Hepatocyte (in vitro differentiated cells): Measurements from ENCODE around the gene PLA2G4E. TPM values are rescaled to one million over a fixed set of nuclear protein-coding genes. Genes with fewer than 3 reads are reported as not detected.
A peak's percentile ranks its signal among the peaks of the same experiment; 100 is the strongest.

Experiments used
- DNase-seq: peaks from one replicate; pipeline ENCODE4 v3.0.0-alpha.2; 2016; ENCODE audit warnings: low spot score
- H2AFZ ChIP-seq: fragments of 200-600 bp; sonication (generic); 2 replicates; pipeline ENCODE4 v1.6.0; 2016; ENCODE audit warnings: antibody characterized with exemption, mild to moderate bottlenecking
- H3K27ac ChIP-seq: fragments of 200-600 bp; sonication (generic); 2 replicates; pipeline ENCODE4 v1.5.1; 2016; ENCODE audit warnings: mild to moderate bottlenecking
- H3K27me3 ChIP-seq: fragments of 200-600 bp; sonication (generic); 2 replicates; pipeline ENCODE4 v1.6.1; 2016
- H3K36me3 ChIP-seq: fragments of 200-600 bp; sonication (generic); replicated peaks from 2 replicates; pipeline ENCODE4 v1.5.1; 2016; ENCODE audit warnings: low read depth; ENCODE audit not compliant: insufficient read depth
- H3K4me1 ChIP-seq: fragments of 200-600 bp; sonication (generic); 2 replicates; pipeline ENCODE4 v1.5.1; 2016; ENCODE audit warnings: mild to moderate bottlenecking, moderate library complexity; ENCODE audit not compliant: insufficient read depth
- H3K4me2 ChIP-seq: fragments of 200-600 bp; sonication (generic); 2 replicates; pipeline ENCODE4 v1.6.0; 2016
- H3K4me3 ChIP-seq: fragments of 200-600 bp; sonication (generic); 2 replicates; pipeline ENCODE4 v1.5.1; 2016; ENCODE audit warnings: mild to moderate bottlenecking
- H3K79me2 ChIP-seq: fragments of 200-600 bp; sonication (generic); 2 replicates; pipeline ENCODE4 v1.6.0; 2017; ENCODE audit warnings: mild to moderate bottlenecking
- H3K9me2 ChIP-seq: fragments of 200-600 bp; sonication (generic); replicated peaks from 2 replicates; pipeline ENCODE4 v1.6.0; 2017; ENCODE audit warnings: mild to moderate bottlenecking; ENCODE audit not compliant: insufficient read depth
- H3K9me3 ChIP-seq: fragments of 200-600 bp; sonication (generic); 2 replicates; pipeline ENCODE4 v1.5.1; 2016; ENCODE audit warnings: low read depth, mild to moderate bottlenecking
- H4K20me1 ChIP-seq: fragments of 200-600 bp; sonication (generic); 2 replicates; pipeline ENCODE4 v1.6.0; 2016; ENCODE audit warnings: mild to moderate bottlenecking; ENCODE audit not compliant: insufficient read depth, poor library complexity, severe bottlenecking
- CTCF ChIP-seq: fragments of 200-600 bp; sonication (generic); IDR thresholded peaks from 2 replicates; pipeline ENCODE4 v1.5.1; 2016; ENCODE audit warnings: antibody characterized with exemption, mild to moderate bottlenecking; ENCODE audit not compliant: poor library complexity
- EZH2 ChIP-seq: fragments of 200-600 bp; sonication (generic); IDR thresholded peaks from 2 replicates; pipeline ENCODE4 v1.6.1; 2016; ENCODE audit warnings: antibody characterized with exemption, mild to moderate bottlenecking, borderline replicate concordance
- EZH2phosphoT487 ChIP-seq: fragments of 200-600 bp; sonication (generic); IDR thresholded peaks from one replicate; pipeline ENCODE4 v1.6.1; 2018; ENCODE audit warnings: antibody characterized with exemption, mild to moderate bottlenecking, low read depth, moderate library complexity; ENCODE audit not compliant: unreplicated experiment, severe bottlenecking
- WGBS: methylation state at CpG from one replicate; pipeline ENCODE4 v1.1.6; 2016; ENCODE audit warnings: low lambda C conversion rate; ENCODE audit errors: missing lambda C conversion rate; 5-methylcytosine and 5-hydroxymethylcytosine counted together
- polyA plus RNA-seq: library from polyadenylated mRNA; unstranded; fragments of >200 nt; fragmentation: Nextera tagmentation; extraction: Ambion mirVana; gene quantifications from 2 replicates; pipeline ENCODE4 v1.2.1, GENCODE V29; 2016
- total RNA-seq: library from RNA; depleted of rRNA; stranded (reverse); fragments of >200 nt; gene quantifications from 2 replicates; pipeline ENCODE4 v1.2.3, GENCODE V29; 2014

The PLA2G4E gene
- total and polyA plus RNA-seq, 2 experiments from 2014 or later = 0.07 to 0.54 TPM

DNA sequence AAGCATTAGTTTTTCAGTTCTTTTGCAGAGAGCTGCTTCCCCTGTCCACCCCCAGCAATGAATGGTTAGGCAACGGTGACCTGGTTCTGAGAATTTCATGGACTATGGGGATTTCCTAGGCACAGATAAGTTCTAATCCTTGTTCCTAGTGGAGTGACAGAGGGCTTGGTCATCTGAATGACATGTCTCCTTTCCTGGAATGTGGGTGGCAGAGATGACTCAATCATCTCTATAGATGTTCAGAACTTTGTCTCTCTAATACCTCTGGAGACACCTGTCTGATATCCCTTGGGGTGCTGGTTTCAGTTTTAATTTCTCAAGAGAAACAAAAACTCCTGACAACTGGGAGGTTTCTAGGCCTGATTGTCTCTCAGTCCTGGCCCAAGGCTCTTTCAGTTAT, 10.4 kb downstream of the PLA2G4E start:
- WGBS = 50% methylated on average over 1 of the region's 1 CpG
- H3K36me3 ChIP-seq = no peaks in the 10 kb centered on the region
- no peaks in the 10 kb centered on the region for H3K27me3 ChIP-seq
- TF ChIP-seq EZH2phosphoT487 (no peak), CTCF (no peak), EZH2 (no peak)
- H3K4me2 ChIP-seq = no peak overlapping the region
- peak; percentile 44 for DNase-seq
- no peaks in the 10 kb centered on the region for H4K20me1 ChIP-seq
- H2AFZ ChIP-seq = no peak overlapping the region
- H3K79me2 ChIP-seq = no peaks in the 10 kb centered on the region
- peaks cover 20% of the 10 kb centered on the region for H3K4me1 ChIP-seq
- no peaks in the 10 kb centered on the region for H3K9me3 ChIP-seq
- H3K9me2 ChIP-seq = no peaks in the 10 kb centered on the region
- H3K27ac ChIP-seq = peak overlapping the region; percentile 82
- no peak overlapping the region for H3K4me3 ChIP-seq

GRCh38 chr15:42009474-42009873, 11.4 kb downstream of the PLA2G4E start:
- WGBS = 92% methylated on average over 5 of the region's 5 CpGs
- H3K36me3 ChIP-seq = no peaks in the 10 kb centered on the region
- no peaks in the 10 kb centered on the region for H3K27me3 ChIP-seq
- no peak for DNase-seq
- no peak overlapping the region for H3K4me2 ChIP-seq
- H3K27ac ChIP-seq = no peak overlapping the region
- peaks cover 20% of the 10 kb centered on the region for H3K4me1 ChIP-seq
- H3K79me2 ChIP-seq = no peaks in the 10 kb centered on the region
- no peaks in the 10 kb centered on the region for H3K9me3 ChIP-seq
- no peaks in the 10 kb centered on the region for H3K9me2 ChIP-seq
- no peak overlapping the region for H2AFZ ChIP-seq
- TF ChIP-seq EZH2phosphoT487 = no peak
- no peak for TF ChIP-seq CTCF
- no peak for TF ChIP-seq EZH2
- H4K20me1 ChIP-seq = no peaks in the 10 kb centered on the region
- no peak overlapping the region for H3K4me3 ChIP-seq

DNA sequence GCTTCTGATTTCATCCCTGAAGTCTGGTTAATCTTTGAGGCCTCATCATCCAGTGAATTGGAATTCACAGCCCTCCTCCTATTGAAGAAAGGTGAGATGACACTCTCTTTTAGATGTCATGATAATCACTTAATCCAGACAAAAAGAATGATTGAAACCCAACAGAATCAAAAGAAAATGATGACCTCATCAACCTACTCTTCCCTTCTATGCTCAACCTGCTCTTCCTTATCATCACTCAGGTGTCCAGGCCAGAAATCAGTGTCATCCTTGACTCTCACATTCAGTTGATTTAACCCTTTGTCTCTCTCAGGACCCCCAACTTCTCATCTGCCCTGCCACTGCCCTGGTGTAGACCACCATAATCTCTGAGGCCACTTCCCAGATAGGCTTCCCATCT, 11.8 kb downstream of the PLA2G4E start:
- Histone ChIP-seq H4K20me1 (no peaks in the 10 kb centered on the region), H3K4me3 (no peak overlapping the region), H3K79me2 (no peaks in the 10 kb centered on the region), H3K27ac (no peak overlapping the region), H3K9me3 (no peaks in the 10 kb centered on the region), H2AFZ (no peak overlapping the region), H3K9me2 (no peaks in the 10 kb centered on the region), H3K27me3 (no peaks in the 10 kb centered on the region), H3K36me3 (no peaks in the 10 kb centered on the region), H3K4me1 (peaks cover 20% of the 10 kb centered on the region), H3K4me2 (no peak overlapping the region)
- no peak for DNase-seq
- no peak for TF ChIP-seq CTCF
- TF ChIP-seq EZH2 = no peak
- TF ChIP-seq EZH2phosphoT487 = no peak

DNA sequence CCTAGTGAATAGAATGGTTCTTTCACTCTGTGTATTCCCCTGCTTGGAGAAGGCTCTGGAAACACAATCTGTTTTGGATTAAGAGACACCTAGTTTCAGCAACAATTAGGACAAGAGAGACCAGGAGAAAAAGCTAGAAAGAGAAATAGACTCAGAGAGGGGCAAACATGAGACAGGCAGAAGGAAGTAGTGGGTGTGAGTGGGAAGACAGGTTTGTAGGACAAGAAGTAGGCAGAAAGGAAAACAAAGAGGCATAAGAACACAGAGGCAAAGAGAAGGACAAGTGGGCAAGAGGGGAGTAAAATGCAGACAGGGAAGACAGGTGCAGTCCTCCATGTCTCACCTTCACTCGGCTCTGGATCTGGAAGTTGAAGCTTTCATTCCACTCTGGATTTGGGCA, 13.5 kb downstream of the PLA2G4E start:
- Histone ChIP-seq H4K20me1 (no peaks in the 10 kb centered on the region), H3K79me2 (no peaks in the 10 kb centered on the region), H3K9me2 (no peaks in the 10 kb centered on the region), H3K27me3 (no peaks in the 10 kb centered on the region), H3K4me1 (peaks cover 12% of the 10 kb centered on the region), H3K36me3 (no peaks in the 10 kb centered on the region), H3K4me3 (no peak overlapping the region), H3K27ac (no peak overlapping the region), H3K9me3 (no peaks in the 10 kb centered on the region), H3K4me2 (no peak overlapping the region), H2AFZ (no peak overlapping the region)
- whole genome bisulfite sequencing = 81% methylated on average over 1 of the region's 1 CpG
- no peak for DNase-seq
- TF ChIP-seq CTCF (no peak), EZH2phosphoT487 (no peak), EZH2 (no peak)
